HCT116 (cell line): ENCODE measurements around the gene NAV1. TPM values are rescaled to one million over a fixed set of nuclear protein-coding genes. Genes with fewer than 3 reads are reported as not detected.

ENCODE experiments used
- ATAC-seq: fragments of 200-7000 bp; cut with Tn5 transposase; 2 replicates; pipeline ENCODE4 v1.9.1; 2020; ENCODE audit warnings: mild to moderate bottlenecking, moderate library complexity
- BruUV-seq: library from RNA; stranded (reverse); fragments of 400-500 nt; replicated peaks from 2 replicates; lab custom pipeline; 2021; lab: Mats Ljungman, UMichigan
- CTCF ChIA-PET: fragments of 300-600 bp; sonication (Branson Sonifier 250); formaldehyde crosslinking; loops from one replicate; lab custom pipeline; 2021; ENCODE audit warnings: antibody characterized with exemption; lab: Charles Lee
- POLR2A ChIA-PET: fragments of 300-600, 350-600 bp; sonication (Branson Sonifier 250); formaldehyde crosslinking; loops from one replicate; lab custom pipeline; 2021; ENCODE audit warnings: antibody characterized with exemption; lab: Charles Lee
- RAD21 ChIA-PET, 2 experiments: fragments of 300-600 bp; sonication (Branson Sonifier 250); formaldehyde crosslinking; loops; one replicate each; lab custom pipeline; 2023; ENCODE audit warnings: low total read pairs in 2 of 2; ENCODE audit not compliant: uncharacterized antibody in 2 of 2, unreplicated experiment in 2 of 2, low non-redundant PET in 1 of 2; lab: Charles Lee
- DNase-seq: peaks from one replicate; pipeline ENCODE4 v3.0.0-alpha.2; 2010; ENCODE audit warnings: low read depth, low spot score
- H2AFZ ChIP-seq: fragments of 200-600 bp; shearing (Covaris generic), sonication (generic); 2 replicates; pipeline ENCODE4 v1.6.1; 2017; ENCODE audit warnings: low read depth, mixed run types, mixed read lengths, antibody characterized with exemption, low read length; ENCODE audit not compliant: poor library complexity, severe bottlenecking
- H3K27ac ChIP-seq: 2 replicates; pipeline ENCODE4 v1.5.1; 2012; ENCODE audit warnings: low read depth, low read length
- H3K27me3 ChIP-seq: fragments of 200-600 bp; sonication (generic); 2 replicates; pipeline ENCODE4 v1.6.1; 2016; ENCODE audit warnings: mixed run types, low read length, mixed read lengths; ENCODE audit not compliant: insufficient read depth
- H3K36me3 ChIP-seq, 2 experiments: fragments of 200-500 bp in 1 of 2; fragments of 200-600 bp in 1 of 2; sonication (Bioruptor generic) in 1 of 2; sonication (generic) in 1 of 2; 2 replicates each; pipeline versions ENCODE4 v1.5.1 to v1.6.1; 2014 to 2016; ENCODE audit warnings: low read length in 2 of 2, inconsistent platforms in 1 of 2, mixed read lengths in 1 of 2, mixed run types in 1 of 2; ENCODE audit not compliant: insufficient read depth in 2 of 2, control insufficient read depth in 1 of 2
- H3K4me1 ChIP-seq, 2 experiments: fragments of 200-600 bp in 1 of 2; sonication (generic) in 1 of 2; 2 replicates each; pipeline versions ENCODE4 v1.5.1 to v1.6.1; 2012 to 2017; ENCODE audit warnings: low read length in 2 of 2, inconsistent platforms in 1 of 2, mild to moderate bottlenecking in 1 of 2, mixed read lengths in 1 of 2, mixed run types in 1 of 2, moderate library complexity in 1 of 2; ENCODE audit not compliant: insufficient read depth in 2 of 2, control insufficient read depth in 1 of 2
- H3K4me2 ChIP-seq: fragments of 200-600 bp; sonication (generic); 2 replicates; pipeline ENCODE4 v1.6.1; 2017; ENCODE audit warnings: mixed run types, low read length, mixed read lengths
- H3K4me3 ChIP-seq, 2 experiments: fragments of 200-600 bp in 1 of 2; sonication (generic) in 1 of 2; replicated peaks in 1 of 2; 2 replicates each; pipeline ENCODE4 v1.5.1; 2011 to 2016; ENCODE audit warnings: low read length in 2 of 2, control low read depth in 1 of 2, low read depth in 1 of 2, mild to moderate bottlenecking in 1 of 2, mixed read lengths in 1 of 2, mixed run types in 1 of 2
- H3K79me2 ChIP-seq: fragments of 200-600 bp; sonication (generic); 2 replicates; pipeline ENCODE4 v1.6.1; 2017; ENCODE audit warnings: mild to moderate bottlenecking, mixed run types, low read length, moderate library complexity, mixed read lengths; ENCODE audit not compliant: insufficient read depth
- H3K9ac ChIP-seq: fragments of 200-600 bp; sonication (generic); 2 replicates; pipeline ENCODE4 v1.6.1; 2016; ENCODE audit warnings: low read length, mixed read lengths
- H3K9me2 ChIP-seq: fragments of 200-600 bp; sonication (generic), shearing (Covaris generic); 2 replicates; pipeline ENCODE4 v1.6.1; 2017; ENCODE audit warnings: mixed run types, mild to moderate bottlenecking, moderate library complexity; ENCODE audit not compliant: insufficient read depth
- H3K9me3 ChIP-seq, 2 experiments: fragments of 200-500 bp in 1 of 2; fragments of 200-600 bp in 1 of 2; sonication (Bioruptor generic) in 1 of 2; sonication (generic) in 1 of 2; 2 replicates each; pipeline ENCODE4 v1.6.1; 2014 to 2017; ENCODE audit warnings: low read length in 2 of 2, mixed read lengths in 2 of 2, inconsistent platforms in 1 of 2, low read depth in 1 of 2, mild to moderate bottlenecking in 1 of 2, mixed run types in 1 of 2, moderate library complexity in 1 of 2; ENCODE audit not compliant: control insufficient read depth in 1 of 2, insufficient read depth in 1 of 2
- H4K20me1 ChIP-seq: fragments of 200-600 bp; sonication (generic), shearing (Covaris generic); 2 replicates; pipeline ENCODE4 v1.6.1; 2017; ENCODE audit warnings: mixed run types, mild to moderate bottlenecking, moderate library complexity; ENCODE audit not compliant: insufficient read depth
- ATF3 ChIP-seq: IDR thresholded peaks from 2 replicates; pipeline ENCODE4 v1.6.1; 2012
- CBX3 ChIP-seq: IDR thresholded peaks from 2 replicates; pipeline ENCODE4 v1.6.1; 2012; ENCODE audit warnings: low read depth
- EGR1 ChIP-seq: IDR thresholded peaks from 2 replicates; pipeline ENCODE4 v1.6.1; 2012; ENCODE audit warnings: low read depth
- ELF1 ChIP-seq: IDR thresholded peaks from 2 replicates; pipeline ENCODE4 v1.6.1; 2012; ENCODE audit warnings: low read depth, borderline replicate concordance
- EZH2 ChIP-seq: fragments of 200-600 bp; sonication (generic); IDR thresholded peaks from 2 replicates; pipeline ENCODE4 v1.6.1; 2017; ENCODE audit warnings: antibody characterized with exemption, mixed run types
- EZH2phosphoT487 ChIP-seq: fragments of 200-600 bp; IDR thresholded peaks from 2 replicates; pipeline ENCODE4 v1.6.1; 2018; ENCODE audit warnings: antibody characterized with exemption, borderline replicate concordance
- FOSL1 ChIP-seq: IDR thresholded peaks from 2 replicates; pipeline ENCODE4 v1.6.1; 2012; ENCODE audit warnings: low read depth
- JUND ChIP-seq: IDR thresholded peaks from 2 replicates; pipeline ENCODE4 v1.6.1; 2012
- MAX ChIP-seq: IDR thresholded peaks from 2 replicates; pipeline ENCODE4 v1.6.1; 2012
- POLR2A ChIP-seq: IDR thresholded peaks from 2 replicates; pipeline ENCODE4 v1.7.0; 2011; ENCODE audit warnings: borderline replicate concordance; ENCODE audit not compliant: insufficient read depth, insufficient read length; ENCODE audit errors: extremely low read depth
- POLR2AphosphoS5 ChIP-seq: IDR thresholded peaks from 2 replicates; pipeline ENCODE4 v1.6.1; 2011; ENCODE audit warnings: mild to moderate bottlenecking, low read depth, low read length, moderate library complexity
- REST ChIP-seq: IDR thresholded peaks from 2 replicates; pipeline ENCODE4 v1.6.1; 2012; ENCODE audit warnings: low read depth
- SIN3A ChIP-seq: IDR thresholded peaks from 2 replicates; pipeline ENCODE4 v1.6.1; 2012; ENCODE audit warnings: low read depth
- SP1 ChIP-seq: IDR thresholded peaks from 2 replicates; pipeline ENCODE4 v1.6.1; 2012; ENCODE audit warnings: low read depth
- SRF ChIP-seq: IDR thresholded peaks from 2 replicates; pipeline ENCODE4 v1.6.1; 2012; ENCODE audit warnings: low read depth
- TCF7L2 ChIP-seq: IDR thresholded peaks from 2 replicates; pipeline ENCODE4 v1.7.0; 2011; ENCODE audit warnings: borderline replicate concordance, inconsistent platforms; ENCODE audit not compliant: insufficient read depth, insufficient read length; ENCODE audit errors: extremely low read depth
- YY1 ChIP-seq: IDR thresholded peaks from 2 replicates; pipeline ENCODE4 v1.6.1; 2011; ENCODE audit warnings: low read length, low read depth, moderate library complexity, mild to moderate bottlenecking; ENCODE audit not compliant: insufficient replicate concordance; ENCODE audit errors: extremely low read depth
- ZFX ChIP-seq: fragments of 450-650 bp; IDR thresholded peaks from 2 replicates; pipeline ENCODE4 v1.6.1; 2017
- ZNF274 ChIP-seq: fragments of 200-500 bp; sonication (Bioruptor generic); IDR thresholded peaks from 2 replicates; pipeline ENCODE4 v1.6.1; 2014; ENCODE audit warnings: mild to moderate bottlenecking, low read depth, low read length, inconsistent platforms
- intact Hi-C: fragments of 100-400 bp; cut with micrococcal nuclease; formaldehyde crosslinking; loops from 2 replicates; pipeline ENCODE4 v1.10.0; 2022
- total RNA-seq: library from RNA; stranded (reverse); gene quantifications from one replicate; pipeline ENCODE4 v1.2.1, GENCODE V29; 2021; ENCODE audit not compliant: unreplicated experiment

NAV1 gene
- total RNA-seq, 1 experiment from 2014 or later, result 22.8 TPM

- H3K27ac ChIP-seq, result no peak overlapping the region
- intact Hi-C loops, result loop anchor here (5.0 kb wide), 1 partner anchor 346 kb away; no protein-coding TSS in a partner anchor
- ChIA-PET CTCF (interaction anchor here (0.8 to 2.4 kb wide), 11 partner anchors 10 to 346 kb away, joined by 3 to 13 read pairs (median 5); no protein-coding TSS in a partner anchor), RAD21 (no interaction called here), POLR2A (no interaction called here)
- DNase-seq (no peak), ATAC-seq (no peak)
- no peak overlapping the region for H2AFZ ChIP-seq
- H3K36me3 ChIP-seq, result no peaks in the 10 kb centered on the region
- H4K20me1 ChIP-seq, result no peaks in the 10 kb centered on the region
- H3K4me2 ChIP-seq, result no peak overlapping the region
- H3K9me2 ChIP-seq, result no peaks in the 10 kb centered on the region
- no TSS peak for BruUV-seq
- H3K9me3 ChIP-seq, result no peaks in the 10 kb centered on the region
- no peak overlapping the region for H3K4me3 ChIP-seq
- H3K9ac ChIP-seq, result no peak overlapping the region
- H3K27me3 ChIP-seq, result no peaks in the 10 kb centered on the region
- no peak for TF ChIP-seq MAX
- TF ChIP-seq SP1, result no peak
- no peak for TF ChIP-seq POLR2AphosphoS5
- TF ChIP-seq ELF1, result no peak
- no peak for TF ChIP-seq SIN3A
- no peak for TF ChIP-seq SRF
- TF ChIP-seq EGR1, result no peak
- no peak for TF ChIP-seq JUND
- no peak for TF ChIP-seq TCF7L2
- TF ChIP-seq ZFX, result no peak
- no peak for TF ChIP-seq ZNF274
- TF ChIP-seq POLR2A, result no peak
- no peak for TF ChIP-seq FOSL1
- no peak for TF ChIP-seq EZH2phosphoT487
- TF ChIP-seq EZH2, result no peak
- TF ChIP-seq YY1, result no peak
- TF ChIP-seq REST, result no peak
- no peak for TF ChIP-seq ATF3
- no peak for TF ChIP-seq CBX3
- no peaks in the 10 kb centered on the region for H3K79me2 ChIP-seq
- peaks cover 22 to 25% of the 10 kb centered on the region in 2 experiments for H3K4me1 ChIP-seq
Observed at GRCh38 chr1:201531551-201532425, 7.1 kb upstream of the NAV1 start.
